SU-DHL-6 (cell line): ENCODE data around the gene CPNE5.

Experiments
- H2AFZ ChIP-seq: fragments of 200-600 bp; sonication (generic); 2 replicates; pipeline ENCODE4 v1.6.1; 2014; ENCODE audit warnings: low read depth, mild to moderate bottlenecking, moderate library complexity, mixed read lengths, antibody characterized with exemption, low read length; ENCODE audit not compliant: severe bottlenecking
- H3F3A ChIP-seq: fragments of 200-600 bp; shearing (Covaris generic); 2 replicates; pipeline ENCODE4 v1.6.0; 2016; ENCODE audit warnings: antibody characterized with exemption, mild to moderate bottlenecking; ENCODE audit not compliant: insufficient read depth
- H3K27ac ChIP-seq: fragments of 200-600 bp; sonication (generic); 2 replicates; pipeline ENCODE4 v1.5.1; 2016; ENCODE audit warnings: low read depth, mild to moderate bottlenecking, low read length, moderate library complexity, mixed read lengths
- H3K27me3 ChIP-seq: fragments of 200-600 bp; sonication (generic), shearing (Covaris generic); 2 replicates; pipeline ENCODE4 v1.6.0; 2014; ENCODE audit warnings: mild to moderate bottlenecking, low read length
- H3K36me3 ChIP-seq: fragments of 200-600 bp; sonication (generic); 2 replicates; pipeline ENCODE4 v1.6.1; 2014; ENCODE audit warnings: mild to moderate bottlenecking, low read length, mixed read lengths
- H3K4me2 ChIP-seq: fragments of 300-600, 200-600 bp; shearing (Covaris generic), sonication (generic); 2 replicates; pipeline ENCODE4 v1.6.0; 2014; ENCODE audit warnings: low read length, low read depth, mild to moderate bottlenecking; ENCODE audit not compliant: poor library complexity, severe bottlenecking
- H3K4me3 ChIP-seq: fragments of 200-600 bp; sonication (generic); 2 replicates; pipeline ENCODE4 v1.5.1; 2014; ENCODE audit warnings: antibody characterized with exemption, low read length, mild to moderate bottlenecking, mixed read lengths; ENCODE audit not compliant: insufficient read depth, poor library complexity, severe bottlenecking
- H3K79me2 ChIP-seq: fragments of 200-600 bp; sonication (generic); 2 replicates; pipeline ENCODE4 v1.6.1; 2014; ENCODE audit warnings: mild to moderate bottlenecking, low read length, moderate library complexity; ENCODE audit not compliant: insufficient read depth
- H3K9ac ChIP-seq: fragments of 200-600 bp; sonication (generic); 2 replicates; pipeline ENCODE4 v1.7.0; 2014; ENCODE audit warnings: mild to moderate bottlenecking, low read length
- H3K9me2 ChIP-seq: fragments of 200-600 bp; sonication (generic); replicated peaks from 2 replicates; pipeline ENCODE4 v1.6.1; 2014; ENCODE audit warnings: low read length; ENCODE audit not compliant: insufficient read depth
- H3K9me3 ChIP-seq: fragments of 200-600 bp; sonication (generic); 2 replicates; pipeline ENCODE4 v1.6.1; 2014; ENCODE audit warnings: low read length, mixed read lengths; ENCODE audit not compliant: insufficient read depth
- H4K20me1 ChIP-seq: fragments of 200-600 bp; sonication (generic); 2 replicates; pipeline ENCODE4 v1.6.1; 2014; ENCODE audit warnings: low read depth, mild to moderate bottlenecking, antibody characterized with exemption, low read length, moderate library complexity, mixed read lengths
- CTCF ChIP-seq: fragments of 200-600 bp; sonication (generic); IDR thresholded peaks from one replicate; pipeline ENCODE4 v1.5.1; 2017; ENCODE audit warnings: antibody characterized with exemption, mild to moderate bottlenecking, low read length, moderate library complexity; ENCODE audit not compliant: insufficient read depth, poor library complexity, severe bottlenecking
- EZH2phosphoT487 ChIP-seq: fragments of 200-600 bp; sonication (generic), shearing (Covaris generic); conservative IDR thresholded peaks from 2 replicates; pipeline ENCODE4 v1.6.1; 2018; ENCODE audit warnings: mild to moderate bottlenecking, antibody characterized with exemption, low read length, moderate library complexity, mixed read lengths

Gene CPNE5

DNA sequence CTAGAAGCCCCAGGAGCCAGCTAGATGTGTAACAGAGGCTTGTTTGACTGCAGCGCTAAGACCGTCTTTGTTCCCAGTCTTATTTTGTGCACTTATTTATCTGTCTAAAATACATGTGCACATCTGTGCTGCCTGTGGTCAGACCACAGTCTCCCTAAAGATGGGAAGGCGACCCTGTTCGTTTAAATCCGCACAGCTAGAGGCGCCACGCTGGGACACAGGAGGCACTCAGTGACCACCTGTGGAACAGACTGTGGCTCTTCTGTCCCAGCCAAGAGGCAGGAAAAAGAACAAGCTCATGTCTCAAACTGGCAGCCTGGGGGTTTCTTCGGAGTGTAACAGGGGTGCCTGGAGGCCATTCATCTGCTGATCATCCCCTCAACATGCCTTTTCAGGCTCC, 66.8 kb downstream of the CPNE5 start:
- Histone ChIP-seq H3K4me2 (no peak overlapping the region), H3K27ac (no peak overlapping the region), H3K9me3 (no peaks in the 10 kb centered on the region), H3F3A (no peaks in the 10 kb centered on the region), H3K36me3 (no peaks in the 10 kb centered on the region), H3K27me3 (no peaks in the 10 kb centered on the region), H4K20me1 (no peaks in the 10 kb centered on the region), H3K79me2 (no peaks in the 10 kb centered on the region), H3K4me3 (no peak overlapping the region), H3K9ac (no peak overlapping the region), H3K9me2 (no peaks in the 10 kb centered on the region), H2AFZ (no peak overlapping the region)
- TF ChIP-seq EZH2phosphoT487 (no peak), CTCF (no peak)

DNA sequence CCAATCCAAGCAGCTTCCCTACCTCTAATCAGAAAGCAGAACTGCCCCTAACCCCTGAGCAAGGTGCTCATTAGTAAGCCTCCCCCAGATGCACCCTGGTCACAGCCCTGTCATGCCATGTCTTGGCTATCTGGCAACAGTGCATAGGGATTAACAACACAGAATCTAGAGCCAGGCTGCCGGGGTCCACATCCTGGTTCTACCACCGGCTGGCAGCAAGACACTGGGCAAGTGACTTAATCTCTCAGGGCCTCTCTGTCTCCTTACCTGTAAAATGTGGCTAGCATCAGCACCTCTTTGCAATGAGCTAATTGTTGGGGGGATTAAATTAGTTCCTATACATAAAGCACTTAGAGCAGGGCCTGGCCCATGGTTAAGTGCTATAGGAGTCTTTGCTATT, 68.1 kb downstream of the CPNE5 start:
- no peaks in the 10 kb centered on the region for H4K20me1 ChIP-seq
- H2AFZ ChIP-seq, result no peak overlapping the region
- no peaks in the 10 kb centered on the region for H3K79me2 ChIP-seq
- H3K36me3 ChIP-seq, result no peaks in the 10 kb centered on the region
- H3K9ac ChIP-seq, result no peak overlapping the region
- H3F3A ChIP-seq, result no peaks in the 10 kb centered on the region
- H3K27me3 ChIP-seq, result no peaks in the 10 kb centered on the region
- H3K4me2 ChIP-seq, result no peak overlapping the region
- no peaks in the 10 kb centered on the region for H3K9me2 ChIP-seq
- no peak overlapping the region for H3K27ac ChIP-seq
- H3K4me3 ChIP-seq, result no peak overlapping the region
- no peak for TF ChIP-seq EZH2phosphoT487
- TF ChIP-seq CTCF, result no peak
- H3K9me3 ChIP-seq, result no peaks in the 10 kb centered on the region

GRCh38 chr6:36769676-36770499, 69.4 kb downstream of the CPNE5 start:
- H3F3A ChIP-seq, result no peaks in the 10 kb centered on the region
- H3K4me3 ChIP-seq, result no peak overlapping the region
- no peaks in the 10 kb centered on the region for H3K79me2 ChIP-seq
- H3K4me2 ChIP-seq, result no peak overlapping the region
- no peaks in the 10 kb centered on the region for H3K9me2 ChIP-seq
- no peaks in the 10 kb centered on the region for H4K20me1 ChIP-seq
- H3K27ac ChIP-seq, result no peak overlapping the region
- no peak overlapping the region for H3K9ac ChIP-seq
- no peaks in the 10 kb centered on the region for H3K27me3 ChIP-seq
- H3K9me3 ChIP-seq, result no peaks in the 10 kb centered on the region
- no peaks in the 10 kb centered on the region for H3K36me3 ChIP-seq
- no peak overlapping the region for H2AFZ ChIP-seq
- TF ChIP-seq EZH2phosphoT487, result no peak
- no peak for TF ChIP-seq CTCF
